ENCODE data around the gene SMG9. TPM values are rescaled to one million over a fixed set of nuclear protein-coding genes. Genes with fewer than 3 reads are reported as not detected.

SMG9 gene
- total and polyA plus RNA-seq, 2 of the 13 experiments (the other 11 are each of a cell fraction or from before 2014, with no cell fraction given) = 16.1 to 18.7 TPM

GRCh38 chr19:43774103-43774939, 19.6 kb upstream of the SMG9 start (continued):
- TF ChIP-seq MYPOP (CRISPR knock-in tag; IDR thresholded peaks at IDR 0.05) = peak; percentile 79
- TF ChIP-seq ZNF782 (CRISPR knock-in tag; IDR thresholded peaks at IDR 0.05; ENCODE audit: borderline replicate concordance) = peak; percentile 85; the same call in 1 of the 2 replicates
- no peak for TF ChIP-seq RFXAP (CRISPR knock-in tag; IDR thresholded peaks at IDR 0.05; ENCODE audit: borderline replicate concordance)
- TF ChIP-seq BORCS8-MEF2B (CRISPR knock-in tag; IDR thresholded peaks at IDR 0.05) = peak; percentile 37; the same call in 1 of the 2 replicates
- no peak for TF ChIP-seq ZBTB39 (CRISPR knock-in tag; IDR thresholded peaks at IDR 0.05)
- no peak for TF ChIP-seq LCORL (IDR thresholded peaks at IDR 0.05)
- TF ChIP-seq LCORL (CRISPR knock-in tag; IDR thresholded peaks at IDR 0.05) = no peak
- TF ChIP-seq ZNF850 (CRISPR knock-in tag; conservative IDR thresholded peaks at IDR 0.05) = no peak
- TF ChIP-seq TOPORS (CRISPR knock-in tag; IDR thresholded peaks at IDR 0.05) = no peak
- no peak for TF ChIP-seq ZGPAT (CRISPR knock-in tag; IDR thresholded peaks at IDR 0.05)
- peak; percentile 0; the same call in 1 of the 2 replicates for TF ChIP-seq ZNF598 (CRISPR knock-in tag; IDR thresholded peaks at IDR 0.05; ENCODE audit: borderline replicate concordance)
- TF ChIP-seq ZBTB10 (CRISPR knock-in tag; IDR thresholded peaks at IDR 0.05; ENCODE audit: borderline replicate concordance) = peak; percentile 81; the same call in 1 of the 2 replicates
- TF ChIP-seq STAG1 (CRISPR knock-in tag; IDR thresholded peaks at IDR 0.05) = peak; percentile 58
- TF ChIP-seq ZSCAN22 (CRISPR knock-in tag; IDR thresholded peaks at IDR 0.05) = peak; percentile 43; the same call in 1 of the 2 replicates
- peak; percentile 73 for TF ChIP-seq MAX (IDR thresholded peaks at IDR 0.05)
- TF ChIP-seq SOX13 (IDR thresholded peaks at IDR 0.05) = no peak
- 0 out of 4 replicates have a peak, but pooled peaks of 1 of the 2 experiments have one; percentile 22 for TF ChIP-seq SOX13 (CRISPR knock-in tag; conservative IDR thresholded peaks at IDR 0.05 in 1 of 2, IDR thresholded peaks at IDR 0.05 in 1 of 2)
- TF ChIP-seq ZNF761 (CRISPR knock-in tag; conservative IDR thresholded peaks at IDR 0.05) = 0 out of 2 replicates have a peak, but pooled peaks have one; percentile 74
- 0 out of 2 replicates have a peak, but pooled peaks have one; percentile 42 for TF ChIP-seq ZNF34 (CRISPR knock-in tag; IDR thresholded peaks at IDR 0.05; ENCODE audit: borderline replicate concordance)

Data from HepG2 (cell line).